ENCODE measurements around the gene GABPA.

The GABPA gene

GRCh38 chr21:25700741-25701140, 34.0 kb upstream of the GABPA start:
- ChIA-PET POLR2A (no interaction called here), CTCF (interaction anchor here (6.4 kb wide), 1 partner anchor 92 kb away, joined by 24 read pairs; no protein-coding TSS in a partner anchor)
- Histone ChIP-seq H3K36me3 (ENCODE audit: control insufficient read depth in 2 of 2, insufficient read depth in 1 of 2, low read length in 2 of 2) (no peaks in the 10 kb centered on the region), H3K9me3 (ENCODE audit: control insufficient read depth, insufficient read depth, low read depth, low read length) (no peaks in the 10 kb centered on the region), H3K4me1 (ENCODE audit: control insufficient read depth, insufficient read depth, low read length) (no peaks in the 10 kb centered on the region), H3K27ac (ENCODE audit: extremely low read depth, low read depth, low read length) (no peak overlapping the region), H3K4me3 (ENCODE audit: low read depth, low read length) (no peak overlapping the region)
- TF ChIP-seq ZNF292 (tag by site-specific recombination; IDR thresholded peaks at IDR 0.05; ENCODE audit: borderline replicate concordance, low read depth) (no peak), ZNF184 (tag by site-specific recombination; IDR thresholded peaks at IDR 0.05) (no peak), SALL2 (tag by site-specific recombination; IDR thresholded peaks at IDR 0.05; ENCODE audit: borderline replicate concordance) (no peak), SCRT2 (tag by site-specific recombination; IDR thresholded peaks at IDR 0.05) (no peak), FEZF1 (tag by site-specific recombination; IDR thresholded peaks at IDR 0.05) (no peak), PBX3 (CRISPR knock-in tag; IDR thresholded peaks at IDR 0.05) (no peak), HOXC10 (CRISPR knock-in tag; IDR thresholded peaks at IDR 0.05) (no peak), ZFP41 (tag by site-specific recombination; IDR thresholded peaks at IDR 0.05; ENCODE audit: borderline replicate concordance) (no peak), ZNF660 (tag by site-specific recombination; IDR thresholded peaks at IDR 0.05) (no peak), REPIN1 (tag by site-specific recombination; IDR thresholded peaks at IDR 0.05; ENCODE audit: low read depth) (no peak), ZNF140 (tag by site-specific recombination; IDR thresholded peaks at IDR 0.05) (no peak), ZNF175 (tag by site-specific recombination; IDR thresholded peaks at IDR 0.05) (no peak), ZNF544 (tag by site-specific recombination; IDR thresholded peaks at IDR 0.05) (no peak), ZNF610 (tag by site-specific recombination; IDR thresholded peaks at IDR 0.05; ENCODE audit: borderline replicate concordance) (no peak)

GRCh38 chr21:25701529-25701928, 33.2 kb upstream of the GABPA start:
- TF ChIP-seq ZNF701 (tag by site-specific recombination; IDR thresholded peaks at IDR 0.05): no peak
- TF ChIP-seq ZNF707 (tag by site-specific recombination; IDR thresholded peaks at IDR 0.05): no peak
- TF ChIP-seq ZNF416 (tag by site-specific recombination; IDR thresholded peaks at IDR 0.05): no peak
- TF ChIP-seq REPIN1 (tag by site-specific recombination; IDR thresholded peaks at IDR 0.05; ENCODE audit: low read depth): no peak
- no peak for TF ChIP-seq KLF16 (tag by site-specific recombination; IDR thresholded peaks at IDR 0.05)
- TF ChIP-seq ZNF146 (tag by site-specific recombination; IDR thresholded peaks at IDR 0.05): no peak
- TF ChIP-seq ZNF692 (tag by site-specific recombination; IDR thresholded peaks at IDR 0.05): no peak
- Histone ChIP-seq H3K36me3 (ENCODE audit: control insufficient read depth in 2 of 2, insufficient read depth in 1 of 2, low read length in 2 of 2) (no peaks in the 10 kb centered on the region), H3K4me3 (ENCODE audit: low read depth, low read length) (no peak overlapping the region), H3K27ac (ENCODE audit: extremely low read depth, low read depth, low read length) (no peak overlapping the region), H3K9me3 (ENCODE audit: control insufficient read depth, insufficient read depth, low read depth, low read length) (no peaks in the 10 kb centered on the region), H3K4me1 (ENCODE audit: control insufficient read depth, insufficient read depth, low read length) (no peaks in the 10 kb centered on the region)
- CTCF ChIA-PET: interaction anchor here (0.6 to 6.4 kb wide), 3 partner anchors 12 to 93 kb away, joined by 3 to 24 read pairs (median 6); no protein-coding TSS in a partner anchor
- POLR2A ChIA-PET: interaction anchor here (0.6 kb wide), 1 partner anchor 32 kb away, joined by 4 read pairs; no protein-coding TSS in a partner anchor

GRCh38 chr21:25708467-25709065, 26.2 kb upstream of the GABPA start:
- H3K4me1 ChIP-seq (ENCODE audit: control insufficient read depth, insufficient read depth, low read length): no peaks in the 10 kb centered on the region
- CTCF ChIA-PET: interaction anchor here (0.6 to 2.5 kb wide), 14 partner anchors 9 to 104 kb away, joined by 3 to 18 read pairs (median 3); no protein-coding TSS in a partner anchor
- no peak overlapping the region for H3K4me3 ChIP-seq (ENCODE audit: low read depth, low read length)
- no peaks in the 10 kb centered on the region for H3K36me3 ChIP-seq (ENCODE audit: control insufficient read depth in 2 of 2, insufficient read depth in 1 of 2, low read length in 2 of 2)
- POLR2A ChIA-PET: no interaction called here
- H3K27ac ChIP-seq (ENCODE audit: extremely low read depth, low read depth, low read length): no peak overlapping the region
- no peaks in the 10 kb centered on the region for H3K9me3 ChIP-seq (ENCODE audit: control insufficient read depth, insufficient read depth, low read depth, low read length)
- TF ChIP-seq ZNF701 (tag by site-specific recombination; IDR thresholded peaks at IDR 0.05) (no peak), ZNF837 (tag by site-specific recombination; IDR thresholded peaks at IDR 0.05) (no peak), CTCF (tag by site-specific recombination; IDR thresholded peaks at IDR 0.05) (0 out of 2 replicates have a peak, but pooled peaks have one; percentile 13), ZNF654 (tag by site-specific recombination; IDR thresholded peaks at IDR 0.05; ENCODE audit: low read depth) (0 out of 2 replicates have a peak, but pooled peaks have one; percentile 24), ZNF830 (tag by site-specific recombination; IDR thresholded peaks at IDR 0.05; ENCODE audit: low read depth) (no peak)

All from HEK293 (cell line).